HepG2 (cell line): ENCODE measurements around the gene ZNF749. TPM values are rescaled to one million over a fixed set of nuclear protein-coding genes. Genes with fewer than 3 reads are reported as not detected.

Experiments used
- ATF2 ChIP-seq: sonication (generic); formaldehyde crosslinking; IDR thresholded peaks from 2 replicates; pipeline ENCODE4 v1.4.0; 2020; ENCODE audit warnings: missing genetic modification reagents
- GABPA ChIP-seq, 2 experiments: IDR thresholded peaks; 2 replicates each; pipeline ENCODE4 v1.6.1; 2011 to 2016; ENCODE audit warnings: low read depth in 2 of 2, low read length in 1 of 2, missing biosample characterization in 1 of 2, missing genetic modification characterization in 1 of 2
- HMG20B ChIP-seq: conservative IDR thresholded peaks from 2 replicates; pipeline ENCODE4 v1.6.1; 2016; ENCODE audit warnings: missing genetic modification reagents, missing compliant biosample characterization
- KLF11 ChIP-seq: IDR thresholded peaks from 2 replicates; pipeline ENCODE4 v1.6.1; 2016; ENCODE audit warnings: missing compliant biosample characterization
- MEIS1 ChIP-seq: sonication (generic); formaldehyde crosslinking; IDR thresholded peaks from 2 replicates; pipeline ENCODE4 v1.9.0; 2021; ENCODE audit warnings: mild to moderate bottlenecking, missing genetic modification reagents, moderate library complexity, borderline replicate concordance
- PAF1 ChIP-seq: IDR thresholded peaks from 2 replicates; pipeline ENCODE4 v1.6.1; 2016; ENCODE audit warnings: missing genetic modification reagents, missing compliant biosample characterization
- PHF21A ChIP-seq: sonication (generic); formaldehyde crosslinking; IDR thresholded peaks from 2 replicates; pipeline ENCODE4 v1.5.0; 2020; ENCODE audit warnings: mild to moderate bottlenecking, missing genetic modification reagents
- ZBTB37 ChIP-seq: sonication (generic); formaldehyde crosslinking; IDR thresholded peaks from 2 replicates; pipeline ENCODE4 v1.4.0; 2020; ENCODE audit warnings: mild to moderate bottlenecking, missing genetic modification reagents
- ZBTB7B ChIP-seq: sonication (generic); formaldehyde crosslinking; IDR thresholded peaks from 2 replicates; pipeline ENCODE4 v1.4.0; 2020; ENCODE audit warnings: missing genetic modification reagents
- ZKSCAN8 ChIP-seq: IDR thresholded peaks from 2 replicates; pipeline ENCODE4 v1.6.1; 2016; ENCODE audit warnings: borderline replicate concordance, missing genetic modification reagents, missing compliant biosample characterization
- ZNF136 ChIP-seq: sonication (generic); formaldehyde crosslinking; IDR thresholded peaks from 2 replicates; pipeline ENCODE4 v1.8.1; 2022; ENCODE audit warnings: low read depth, mild to moderate bottlenecking, moderate library complexity, missing genetic modification reagents
- ZNF468 ChIP-seq: sonication (generic); formaldehyde crosslinking; IDR thresholded peaks from 2 replicates; pipeline ENCODE4 v1.8.0; 2022; ENCODE audit warnings: mild to moderate bottlenecking, moderate library complexity, missing genetic modification reagents
- ZNF772 ChIP-seq: sonication (generic); formaldehyde crosslinking; IDR thresholded peaks from 2 replicates; pipeline ENCODE4 v1.5.0; 2020; ENCODE audit warnings: mild to moderate bottlenecking, missing genetic modification reagents
- polyA plus RNA-seq, 8 experiments: library from polyadenylated mRNA; depleted of rRNA in 3 of 8; stranded (reverse) in 7 of 8; unstranded in 1 of 8; fragments of >200 nt; fragmentation: Illumina TruSeq in 4 of 8; extraction: Trizol in 4 of 8; gene quantifications; 2 replicates each; pipeline versions ENCODE4 v1.2.1 to v1.2.3, GENCODE V29; 2011 to 2016; ENCODE audit warnings: low read depth in 4 of 8, missing spikeins in 1 of 8, mixed read lengths in 1 of 8; ENCODE audit not compliant: insufficient read depth in 1 of 8
- total RNA-seq, 5 experiments: library from RNA; depleted of rRNA; stranded (reverse); fragments of >200 nt; fragmentation: Illumina TruSeq; extraction: Trizol; gene quantifications; 2 replicates each; pipeline ENCODE4 v1.2.3, GENCODE V29; 2016; ENCODE audit warnings: low read depth in 1 of 5
- TF ChIP-seq, protein P1 (sequence below): sonication (generic); formaldehyde crosslinking; IDR thresholded peaks from 2 replicates; pipeline ENCODE4 v1.4.0; 2020; ENCODE audit warnings: missing genetic modification reagents
- TF ChIP-seq, protein P2 (sequence below): sonication (generic); formaldehyde crosslinking; conservative IDR thresholded peaks from 2 replicates; pipeline ENCODE4 v1.4.0; 2020; ENCODE audit warnings: missing genetic modification reagents
- TF ChIP-seq, protein P3 (sequence below): sonication (generic); formaldehyde crosslinking; conservative IDR thresholded peaks from 2 replicates; pipeline ENCODE4 v1.8.0; 2022; ENCODE audit warnings: mild to moderate bottlenecking, moderate library complexity, missing genetic modification reagents
- TF ChIP-seq, protein P4 (sequence below): sonication (generic); formaldehyde crosslinking; IDR thresholded peaks from 2 replicates; pipeline ENCODE4 v1.5.1; 2020; ENCODE audit warnings: missing genetic modification reagents, mild to moderate bottlenecking, borderline replicate concordance

ZNF749 gene
- total and polyA plus RNA-seq, 2 of the 13 experiments (the other 11 are each of a cell fraction or from before 2014, with no cell fraction given) = 18.9 to 21.0 TPM

- TF ChIP-seq, protein P1, sequence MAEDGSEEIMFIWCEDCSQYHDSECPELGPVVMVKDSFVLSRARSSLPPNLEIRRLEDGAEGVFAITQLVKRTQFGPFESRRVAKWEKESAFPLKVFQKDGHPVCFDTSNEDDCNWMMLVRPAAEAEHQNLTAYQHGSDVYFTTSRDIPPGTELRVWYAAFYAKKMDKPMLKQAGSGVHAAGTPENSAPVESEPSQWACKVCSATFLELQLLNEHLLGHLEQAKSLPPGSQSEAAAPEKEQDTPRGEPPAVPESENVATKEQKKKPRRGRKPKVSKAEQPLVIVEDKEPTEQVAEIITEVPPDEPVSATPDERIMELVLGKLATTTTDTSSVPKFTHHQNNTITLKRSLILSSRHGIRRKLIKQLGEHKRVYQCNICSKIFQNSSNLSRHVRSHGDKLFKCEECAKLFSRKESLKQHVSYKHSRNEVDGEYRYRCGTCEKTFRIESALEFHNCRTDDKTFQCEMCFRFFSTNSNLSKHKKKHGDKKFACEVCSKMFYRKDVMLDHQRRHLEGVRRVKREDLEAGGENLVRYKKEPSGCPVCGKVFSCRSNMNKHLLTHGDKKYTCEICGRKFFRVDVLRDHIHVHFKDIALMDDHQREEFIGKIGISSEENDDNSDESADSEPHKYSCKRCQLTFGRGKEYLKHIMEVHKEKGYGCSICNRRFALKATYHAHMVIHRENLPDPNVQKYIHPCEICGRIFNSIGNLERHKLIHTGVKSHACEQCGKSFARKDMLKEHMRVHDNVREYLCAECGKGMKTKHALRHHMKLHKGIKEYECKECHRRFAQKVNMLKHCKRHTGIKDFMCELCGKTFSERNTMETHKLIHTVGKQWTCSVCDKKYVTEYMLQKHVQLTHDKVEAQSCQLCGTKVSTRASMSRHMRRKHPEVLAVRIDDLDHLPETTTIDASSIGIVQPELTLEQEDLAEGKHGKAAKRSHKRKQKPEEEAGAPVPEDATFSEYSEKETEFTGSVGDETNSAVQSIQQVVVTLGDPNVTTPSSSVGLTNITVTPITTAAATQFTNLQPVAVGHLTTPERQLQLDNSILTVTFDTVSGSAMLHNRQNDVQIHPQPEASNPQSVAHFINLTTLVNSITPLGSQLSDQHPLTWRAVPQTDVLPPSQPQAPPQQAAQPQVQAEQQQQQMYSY (CRISPR knock-in tag) = no peak
- TF ChIP-seq ZNF136 (CRISPR knock-in tag) (no peak), PHF21A (CRISPR knock-in tag) (0 out of 2 replicates have a peak, but pooled peaks have one; percentile 24), HMG20B (CRISPR knock-in tag) (0 out of 2 replicates have a peak, but pooled peaks have one; percentile 12), PAF1 (no peak), ZNF772 (CRISPR knock-in tag) (no peak), ATF2 (CRISPR knock-in tag) (peak; percentile 42; the same call in 1 of the 2 replicates), ZBTB7B (CRISPR knock-in tag) (0 out of 2 replicates have a peak, but pooled peaks have one; percentile 56), ZBTB37 (no peak), KLF11 (CRISPR knock-in tag) (no peak), MEIS1 (CRISPR knock-in tag) (no peak), ZNF468 (CRISPR knock-in tag) (no peak), ZKSCAN8 (no peak), GABPA (IDR thresholded peaks at IDR 0.05; ENCODE audit: low read depth, low read length) (no peak), GABPA (CRISPR knock-in tag; IDR thresholded peaks at IDR 0.05; ENCODE audit: low read depth) (peak; percentile 69)
- TF ChIP-seq, protein P2, sequence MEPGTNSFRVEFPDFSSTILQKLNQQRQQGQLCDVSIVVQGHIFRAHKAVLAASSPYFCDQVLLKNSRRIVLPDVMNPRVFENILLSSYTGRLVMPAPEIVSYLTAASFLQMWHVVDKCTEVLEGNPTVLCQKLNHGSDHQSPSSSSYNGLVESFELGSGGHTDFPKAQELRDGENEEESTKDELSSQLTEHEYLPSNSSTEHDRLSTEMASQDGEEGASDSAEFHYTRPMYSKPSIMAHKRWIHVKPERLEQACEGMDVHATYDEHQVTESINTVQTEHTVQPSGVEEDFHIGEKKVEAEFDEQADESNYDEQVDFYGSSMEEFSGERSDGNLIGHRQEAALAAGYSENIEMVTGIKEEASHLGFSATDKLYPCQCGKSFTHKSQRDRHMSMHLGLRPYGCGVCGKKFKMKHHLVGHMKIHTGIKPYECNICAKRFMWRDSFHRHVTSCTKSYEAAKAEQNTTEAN = no peak
- TF ChIP-seq, protein P3, sequence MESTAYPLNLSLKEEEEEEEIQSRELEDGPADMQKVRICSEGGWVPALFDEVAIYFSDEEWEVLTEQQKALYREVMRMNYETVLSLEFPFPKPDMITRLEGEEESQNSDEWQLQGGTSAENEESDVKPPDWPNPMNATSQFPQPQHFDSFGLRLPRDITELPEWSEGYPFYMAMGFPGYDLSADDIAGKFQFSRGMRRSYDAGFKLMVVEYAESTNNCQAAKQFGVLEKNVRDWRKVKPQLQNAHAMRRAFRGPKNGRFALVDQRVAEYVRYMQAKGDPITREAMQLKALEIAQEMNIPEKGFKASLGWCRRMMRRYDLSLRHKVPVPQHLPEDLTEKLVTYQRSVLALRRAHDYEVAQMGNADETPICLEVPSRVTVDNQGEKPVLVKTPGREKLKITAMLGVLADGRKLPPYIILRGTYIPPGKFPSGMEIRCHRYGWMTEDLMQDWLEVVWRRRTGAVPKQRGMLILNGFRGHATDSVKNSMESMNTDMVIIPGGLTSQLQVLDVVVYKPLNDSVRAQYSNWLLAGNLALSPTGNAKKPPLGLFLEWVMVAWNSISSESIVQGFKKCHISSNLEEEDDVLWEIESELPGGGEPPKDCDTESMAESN (CRISPR knock-in tag) = no peak
- TF ChIP-seq, protein P4, sequence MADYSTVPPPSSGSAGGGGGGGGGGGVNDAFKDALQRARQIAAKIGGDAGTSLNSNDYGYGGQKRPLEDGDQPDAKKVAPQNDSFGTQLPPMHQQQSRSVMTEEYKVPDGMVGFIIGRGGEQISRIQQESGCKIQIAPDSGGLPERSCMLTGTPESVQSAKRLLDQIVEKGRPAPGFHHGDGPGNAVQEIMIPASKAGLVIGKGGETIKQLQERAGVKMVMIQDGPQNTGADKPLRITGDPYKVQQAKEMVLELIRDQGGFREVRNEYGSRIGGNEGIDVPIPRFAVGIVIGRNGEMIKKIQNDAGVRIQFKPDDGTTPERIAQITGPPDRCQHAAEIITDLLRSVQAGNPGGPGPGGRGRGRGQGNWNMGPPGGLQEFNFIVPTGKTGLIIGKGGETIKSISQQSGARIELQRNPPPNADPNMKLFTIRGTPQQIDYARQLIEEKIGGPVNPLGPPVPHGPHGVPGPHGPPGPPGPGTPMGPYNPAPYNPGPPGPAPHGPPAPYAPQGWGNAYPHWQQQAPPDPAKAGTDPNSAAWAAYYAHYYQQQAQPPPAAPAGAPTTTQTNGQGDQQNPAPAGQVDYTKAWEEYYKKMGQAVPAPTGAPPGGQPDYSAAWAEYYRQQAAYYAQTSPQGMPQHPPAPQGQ (CRISPR knock-in tag) = no peak
Measured at GRCh38 chr19:57406516-57407123, 28.5 kb upstream of the ZNF749 start (continued).
